Panc1 (cell line): ENCODE data around the gene MYO18B. TPM values are rescaled to one million over a fixed set of nuclear protein-coding genes. Genes with fewer than 3 reads are reported as not detected.
"Not testable (repeated sequence)": the region's sequence is repeated elsewhere in the genome, so short reads cannot be mapped to it uniquely, and the experiment has no call there.

Source experiments
- ATAC-seq: fragments of 200-7000 bp; cut with Tn5 transposase; 2 replicates; pipeline ENCODE4 v1.9.1; 2020; ENCODE audit warnings: mild to moderate bottlenecking, moderate library complexity
- BruUV-seq: library from RNA; stranded (reverse); fragments of 400-500 nt; replicated peaks from 2 replicates; lab custom pipeline; 2021; lab: Mats Ljungman, UMichigan
- CTCF ChIA-PET: fragments of 300-600 bp; sonication (Branson Sonifier 250); formaldehyde crosslinking; loops from one replicate; lab custom pipeline; 2022; ENCODE audit warnings: antibody characterized with exemption; lab: Charles Lee
- POLR2A ChIA-PET: fragments of 300-600 bp; sonication (Branson Sonifier 250); formaldehyde crosslinking; loops from one replicate; lab custom pipeline; 2022; ENCODE audit warnings: antibody characterized with exemption; lab: Charles Lee
- DNase-seq: peaks from one replicate; pipeline ENCODE4 v3.0.0-alpha.2; 2010; ENCODE audit warnings: low read depth, low spot score
- H3K27ac ChIP-seq: 2 replicates; pipeline ENCODE4 v1.5.1; 2011; ENCODE audit warnings: mild to moderate bottlenecking, low read length, inconsistent platforms
- H3K27me3 ChIP-seq: fragments of 200-500 bp; sonication (Bioruptor generic); 2 replicates; pipeline ENCODE4 v1.6.0; 2014; ENCODE audit warnings: low read length, inconsistent platforms; ENCODE audit not compliant: control insufficient read depth, insufficient read depth
- H3K36me3 ChIP-seq: fragments of 200-500 bp; sonication (Bioruptor generic); 2 replicates; pipeline ENCODE4 v1.5.1; 2014; ENCODE audit warnings: inconsistent platforms, mild to moderate bottlenecking, low read length, moderate library complexity; ENCODE audit not compliant: control insufficient read depth, insufficient read depth
- H3K4me1 ChIP-seq: 2 replicates; pipeline ENCODE4 v1.5.1; 2011; ENCODE audit warnings: inconsistent platforms, mild to moderate bottlenecking, low read length, moderate library complexity; ENCODE audit not compliant: control insufficient read depth, insufficient read depth
- H3K4me3 ChIP-seq, 2 experiments: 2 replicates each; pipeline ENCODE4 v1.5.1; 2011 to 2012; ENCODE audit warnings: low read depth in 2 of 2, low read length in 2 of 2, mild to moderate bottlenecking in 2 of 2, inconsistent platforms in 1 of 2, moderate library complexity in 1 of 2
- H3K9me3 ChIP-seq: fragments of 200-500 bp; sonication (Bioruptor generic); 2 replicates; pipeline ENCODE4 v1.5.1; 2014; ENCODE audit warnings: low read depth, mild to moderate bottlenecking, inconsistent platforms, low read length, moderate library complexity; ENCODE audit not compliant: control insufficient read depth, insufficient read depth
- CTCF ChIP-seq: fragments of 450-650 bp; IDR thresholded peaks from 2 replicates; pipeline ENCODE4 v1.5.1; 2017; ENCODE audit warnings: mild to moderate bottlenecking
- POLR2AphosphoS5 ChIP-seq: IDR thresholded peaks from 2 replicates; pipeline ENCODE4 v1.6.1; 2012; ENCODE audit warnings: mild to moderate bottlenecking, low read depth, low read length, moderate library complexity
- REST ChIP-seq, 2 experiments: IDR thresholded peaks; 2 replicates each; pipeline ENCODE4 v1.6.1; 2011 to 2012; ENCODE audit warnings: low read depth in 2 of 2, control low read depth in 1 of 2, low read length in 1 of 2, mild to moderate bottlenecking in 1 of 2, moderate library complexity in 1 of 2; ENCODE audit not compliant: insufficient read depth in 1 of 2
- SIN3A ChIP-seq: IDR thresholded peaks from 2 replicates; pipeline ENCODE4 v1.6.1; 2012; ENCODE audit warnings: low read depth, mild to moderate bottlenecking, low read length, moderate library complexity, borderline replicate concordance; ENCODE audit not compliant: insufficient read depth
- TCF7L2 ChIP-seq: IDR thresholded peaks from 2 replicates; pipeline ENCODE4 v1.6.1; 2011; ENCODE audit warnings: mild to moderate bottlenecking, low read depth, low read length, inconsistent platforms
- in situ Hi-C: cut with HindIII; loops from 2 replicates; pipeline ENCODE4 v1.10.0; 2016; ENCODE audit warnings: low sequenced_read_pairs, low pct_unique_long_range_greater_than_20kb
- intact Hi-C: fragments of 100-400 bp; cut with micrococcal nuclease; formaldehyde crosslinking; loops from one replicate; pipeline ENCODE4 v1.10.0; 2022; ENCODE audit not compliant: unreplicated experiment
- total RNA-seq: library from RNA; stranded (reverse); gene quantifications from one replicate; pipeline ENCODE4 v1.2.1, GENCODE V29; 2021; ENCODE audit not compliant: unreplicated experiment

Gene MYO18B
- total RNA-seq, 1 experiment from 2014 or later, result not detected

GRCh38 chr22:25706197-25706596, 35.8 kb upstream of the MYO18B start:
- ChIA-PET POLR2A (no interaction called here), CTCF (no interaction called here)

GRCh38 chr22:25708430-25708829, 33.6 kb upstream of the MYO18B start:
- ATAC-seq, H3K27me3 ChIP-seq, H3K4me1 ChIP-seq, DNase-seq, POLR2A ChIA-PET, intact Hi-C loops, H3K36me3 ChIP-seq, H3K27ac ChIP-seq, BruUV-seq, CTCF ChIA-PET, in situ Hi-C loops, H3K9me3 ChIP-seq, H3K4me3 ChIP-seq: not testable (repeated sequence)

More at GRCh38 chr22:25706197-25706596, 35.8 kb upstream of the MYO18B start:
- in situ Hi-C loops (no loop called here), intact Hi-C loops (no loop called here)
- ATAC-seq, result no peak
- BruUV-seq, result no TSS peak
- Histone ChIP-seq H3K27ac (no peak overlapping the region), H3K27me3 (no peaks in the 10 kb centered on the region), H3K4me1 (no peaks in the 10 kb centered on the region), H3K36me3 (no peaks in the 10 kb centered on the region; the same call in 1 of the 2 replicates), H3K9me3 (no peaks in the 10 kb centered on the region), H3K4me3 (no peak overlapping the region)
- DNase-seq, result no peak
- TF ChIP-seq POLR2AphosphoS5 (no peak), SIN3A (no peak), REST (IDR thresholded peaks at IDR 0.05; ENCODE audit: insufficient read depth in 1 of 2, low read depth in 2 of 2, low read length in 1 of 2) (no peak), TCF7L2 (no peak), CTCF (no peak)

GRCh38 chr22:25709758-25710157, 32.2 kb upstream of the MYO18B start:
- in situ Hi-C loops (no loop called here), intact Hi-C loops (no loop called here)
- Histone ChIP-seq H3K27ac (no peak overlapping the region), H3K36me3 (no peaks in the 10 kb centered on the region; the same call in 1 of the 2 replicates), H3K9me3 (no peaks in the 10 kb centered on the region), H3K4me3 (no peak overlapping the region), H3K4me1 (no peaks in the 10 kb centered on the region), H3K27me3 (no peaks in the 10 kb centered on the region)
- ChIA-PET POLR2A (no interaction called here), CTCF (no interaction called here)
- ATAC-seq, result no peak
- no peak for DNase-seq
- no TSS peak for BruUV-seq
- no peak for TF ChIP-seq CTCF
- TF ChIP-seq SIN3A, result no peak
- TF ChIP-seq TCF7L2, result no peak
- TF ChIP-seq REST (IDR thresholded peaks at IDR 0.05; ENCODE audit: insufficient read depth in 1 of 2, low read depth in 2 of 2, low read length in 1 of 2), result no peak
- no peak for TF ChIP-seq POLR2AphosphoS5
